ENCODE data around the gene CCL18. TPM values are rescaled to one million over a fixed set of nuclear protein-coding genes. Genes with fewer than 3 reads are reported as not detected.
"Not testable (repeated sequence)": the region's sequence is repeated elsewhere in the genome, so short reads cannot be mapped to it uniquely, and the experiment has no call there.

The CCL18 gene
- total RNA-seq, 4 donors from 2014 or later: 4.5 TPM; not detected in 3

GRCh38 chr17:36089888-36090836, 26.1 kb downstream of the CCL18 start, which contains the start of gene CCL3:
TSS of gene CCL3 (minus strand) at chr17:36090143. CDS start at chr17:36090058, 85 bp downstream.
- Histone ChIP-seq H3K36me3 (no peaks in the 10 kb centered on the region), H3K4me3 (no peak within 1 kb of the TSS), H3K4me1 (no peaks in the 10 kb centered on the region), H3K9me3 (no peaks in the 10 kb centered on the region), H3K27me3 (peaks cover 0 to 5% of the 10 kb centered on the region in 2 donors), H3K27ac (no peak within 1 kb of the TSS)
- 49 to 76% methylated on average over 9 of the region's 9 CpGs for WGBS, 2 donors
- DNase-seq (ENCODE audit: low spot score in 2 of 2): peak in 1 of 2 donors; percentile 28
- TF ChIP-seq CTCF (IDR thresholded peaks at IDR 0.05): no peak
- TF ChIP-seq POLR2A (IDR thresholded peaks at IDR 0.05): no peak
- peak in 1 of 2 donors; percentile 51 for TF ChIP-seq EP300 (IDR thresholded peaks at IDR 0.05)

DNA sequence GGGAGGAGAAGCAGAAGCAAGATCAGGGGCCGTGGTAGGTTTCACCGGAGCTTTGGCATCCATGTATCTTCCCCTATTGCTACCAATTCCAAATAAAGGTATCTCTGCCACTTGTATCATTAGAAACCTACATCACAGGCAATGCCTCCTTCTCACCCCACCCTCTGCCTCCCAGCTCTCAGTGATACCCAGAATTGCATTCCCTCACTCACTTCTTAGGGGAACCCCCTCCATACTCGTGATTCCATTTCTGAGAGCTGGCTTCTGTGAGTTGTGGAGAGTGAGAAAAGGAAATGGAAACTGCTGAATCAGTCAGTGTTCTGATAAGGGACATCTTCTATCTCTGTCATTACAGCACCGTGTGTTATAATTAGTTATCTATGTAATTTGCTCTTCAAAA, 28.2 kb downstream of the CCL18 start:
- 70 to 75% methylated on average over 4 of the region's 4 CpGs for WGBS, 2 donors

DNA sequence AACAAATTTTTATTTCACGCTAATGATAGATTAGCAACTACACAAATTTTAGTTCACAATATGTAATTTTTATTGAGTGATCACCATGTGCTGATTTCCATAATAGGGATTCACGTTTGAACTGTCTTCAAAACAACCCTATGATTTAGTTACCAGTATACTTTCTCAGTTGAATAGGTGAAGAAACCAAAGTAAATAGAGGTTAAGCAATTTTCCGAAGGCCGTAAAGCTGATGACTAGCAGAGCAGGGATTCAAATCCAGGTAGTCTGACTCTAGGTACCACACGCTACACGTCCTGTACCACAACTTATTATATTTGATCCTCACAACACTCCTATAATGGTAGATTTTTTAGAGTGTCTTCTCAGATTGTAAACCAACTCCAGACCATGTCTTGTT, 28.6 kb downstream of the CCL18 start:
- WGBS, 2 donors: 77 to 83% methylated on average over 6 of the region's 6 CpGs
- not testable (repeated sequence) for DNase-seq (ENCODE audit: low spot score in 2 of 2); H3K36me3 ChIP-seq

More for the DNA sequence above, 28.2 kb downstream of the CCL18 start:
- Histone ChIP-seq H3K4me3 (no peak overlapping the region), H3K27me3 (peaks cover 0 to 5% of the 10 kb centered on the region in 2 donors), H3K36me3 (no peaks in the 10 kb centered on the region), H3K27ac (no peak overlapping the region), H3K4me1 (no peaks in the 10 kb centered on the region), H3K9me3 (no peaks in the 10 kb centered on the region)
- DNase-seq (ENCODE audit: low spot score in 2 of 2): no peak
- TF ChIP-seq CTCF (IDR thresholded peaks at IDR 0.05) (no peak), POLR2A (IDR thresholded peaks at IDR 0.05) (no peak), EP300 (IDR thresholded peaks at IDR 0.05) (no peak)

DNA sequence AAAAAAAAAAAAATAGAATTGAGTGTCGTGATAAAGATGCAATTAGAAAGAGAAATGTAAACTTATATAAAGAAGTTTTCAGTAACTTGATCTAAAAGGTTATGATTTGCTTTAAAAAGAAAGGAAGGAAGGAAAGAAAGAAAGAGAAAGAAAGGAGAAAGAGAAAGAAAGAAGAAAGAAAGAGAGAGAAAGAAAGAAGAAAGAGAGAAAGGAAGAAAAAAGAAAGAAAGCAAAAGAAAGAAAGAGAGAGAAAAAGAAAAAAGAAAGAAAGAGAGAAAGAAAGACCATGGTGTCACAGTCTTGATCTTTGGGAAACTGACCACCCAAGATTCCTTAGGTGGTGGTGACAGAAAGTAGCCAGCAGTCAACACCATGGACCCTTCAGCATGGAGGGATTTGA, 30.2 kb downstream of the CCL18 start:
- DNase-seq (ENCODE audit: low spot score in 2 of 2): no peak
- Histone ChIP-seq H3K36me3 (no peaks in the 10 kb centered on the region), H3K27me3 (peaks cover 0 to 5% of the 10 kb centered on the region in 2 donors), H3K27ac (no peak overlapping the region), H3K9me3 (no peaks in the 10 kb centered on the region), H3K4me3 (no peak overlapping the region), H3K4me1 (no peaks in the 10 kb centered on the region)
- 90% methylated on average over 1 of the region's 1 CpG for WGBS, 2 donors
- TF ChIP-seq POLR2A (IDR thresholded peaks at IDR 0.05) (no peak), CTCF (IDR thresholded peaks at IDR 0.05) (no peak), EP300 (IDR thresholded peaks at IDR 0.05) (no peak)

More for the DNA sequence above, 28.6 kb downstream of the CCL18 start:
- H3K4me3 ChIP-seq, H3K27ac ChIP-seq, H3K27me3 ChIP-seq, H3K4me1 ChIP-seq, H3K9me3 ChIP-seq: not testable (repeated sequence)

GRCh38 chr17:36094746-36095145, 30.7 kb downstream of the CCL18 start:
- no peaks in the 10 kb centered on the region for H3K4me1 ChIP-seq
- H3K9me3 ChIP-seq: no peaks in the 10 kb centered on the region
- no peak for DNase-seq (ENCODE audit: low spot score in 2 of 2)
- no peak overlapping the region for H3K27ac ChIP-seq
- WGBS, 2 donors: 85 to 88% methylated on average over 5 to 7 of the region's 7 CpGs
- peaks cover 0 to 5% of the 10 kb centered on the region in 2 donors for H3K27me3 ChIP-seq
- TF ChIP-seq POLR2A (IDR thresholded peaks at IDR 0.05) (no peak), CTCF (IDR thresholded peaks at IDR 0.05) (no peak), EP300 (IDR thresholded peaks at IDR 0.05) (no peak)
- no peak overlapping the region for H3K4me3 ChIP-seq
- H3K36me3 ChIP-seq: no peaks in the 10 kb centered on the region

Measured in tibial nerve (tissue), 4 donors.